Hindlimb muscle (tissue), 1 donor: Measurements from ENCODE around the gene CLEC2D. TPM values are rescaled to one million over a fixed set of nuclear protein-coding genes. Genes with fewer than 3 reads are reported as not detected.
"Not testable (repeated sequence)": the region's sequence is repeated elsewhere in the genome, so short reads cannot be mapped to it uniquely, and the experiment has no call there.

Source experiments
- DNase-seq: peaks from one replicate; pipeline ENCODE4 v3.0.0-alpha.2; 2013
- polyA plus RNA-seq: library from polyadenylated mRNA; unstranded; fragments of 120-200 nt; gene quantifications from one replicate; pipeline ENCODE4 v1.2.1, GENCODE V29; 2013; ENCODE audit not compliant: insufficient read length

CLEC2D gene
- polyA plus RNA-seq, 1 donor, result 8.1 TPM

- DNase-seq, result no peak
These were observed 61.1 kb downstream of the CLEC2D start for GRCh38 chr12:9730591-9730990.

- DNase-seq, result no peak
These were observed 61.9 kb downstream of the CLEC2D start for GRCh38 chr12:9731393-9731792.

- DNase-seq, result no peak
These were observed 62.3 kb downstream of the CLEC2D start for GRCh38 chr12:9731797-9732196.

- DNase-seq, result no peak
These were observed 63.5 kb downstream of the CLEC2D start, which contains the start of gene CLECL1 for GRCh38 chr12:9732921-9733461. Gene CLECL1 (minus strand): TSS chr12:9733097.

- DNase-seq, result no peak
These were observed 66.1 kb downstream of the CLEC2D start for GRCh38 chr12:9735601-9736000.

GRCh38 chr12:9736936-9737705 lies 67.6 kb downstream of the CLEC2D start:
- no peak for DNase-seq

- not testable (repeated sequence) for DNase-seq
These were observed 69.4 kb downstream of the CLEC2D start for GRCh38 chr12:9738905-9739304.

- DNase-seq, result not testable (repeated sequence)
These were observed 70.0 kb downstream of the CLEC2D start for GRCh38 chr12:9739404-9740105.

GRCh38 chr12:9740106-9740750 lies 70.7 kb downstream of the CLEC2D start:
- DNase-seq, result no peak

GRCh38 chr12:9741726-9742125 lies 72.2 kb downstream of the CLEC2D start:
- DNase-seq, result no peak

GRCh38 chr12:9742661-9743060 lies 73.1 kb downstream of the CLEC2D start:
- no peak for DNase-seq

- no peak for DNase-seq
These were observed 75.7 kb downstream of the CLEC2D start for GRCh38 chr12:9745199-9745598.

Other genes with a start within 250 kb of the CLEC2D start
- 0.56 TPM for gene KLRB1, start 61.8 kb upstream of the CLEC2D start, polyA plus RNA-seq
- gene CLECL1, start 63.4 kb downstream of the CLEC2D start, polyA plus RNA-seq, result 0.31 TPM
- gene CD69, start 91.2 kb downstream of the CLEC2D start, polyA plus RNA-seq, result 0.74 TPM
- gene KLRF1, start 157.8 kb downstream of the CLEC2D start, polyA plus RNA-seq, result 0.23 TPM
- gene CLEC2B, start 199.6 kb downstream of the CLEC2D start, polyA plus RNA-seq, result 1.7 TPM
- not detected for gene KLRF2, start 211.8 kb downstream of the CLEC2D start, polyA plus RNA-seq